SU-DHL-6 (cell line): ENCODE results near the gene TMEM232.

Source experiments
- H2AFZ ChIP-seq: fragments of 200-600 bp; sonication (generic); 2 replicates; pipeline ENCODE4 v1.6.1; 2014; ENCODE audit warnings: low read depth, mild to moderate bottlenecking, moderate library complexity, mixed read lengths, antibody characterized with exemption, low read length; ENCODE audit not compliant: severe bottlenecking
- H3F3A ChIP-seq: fragments of 200-600 bp; shearing (Covaris generic); 2 replicates; pipeline ENCODE4 v1.6.0; 2016; ENCODE audit warnings: antibody characterized with exemption, mild to moderate bottlenecking; ENCODE audit not compliant: insufficient read depth
- H3K27ac ChIP-seq: fragments of 200-600 bp; sonication (generic); 2 replicates; pipeline ENCODE4 v1.5.1; 2016; ENCODE audit warnings: low read depth, mild to moderate bottlenecking, low read length, moderate library complexity, mixed read lengths
- H3K27me3 ChIP-seq: fragments of 200-600 bp; sonication (generic), shearing (Covaris generic); 2 replicates; pipeline ENCODE4 v1.6.0; 2014; ENCODE audit warnings: mild to moderate bottlenecking, low read length
- H3K36me3 ChIP-seq: fragments of 200-600 bp; sonication (generic); 2 replicates; pipeline ENCODE4 v1.6.1; 2014; ENCODE audit warnings: mild to moderate bottlenecking, low read length, mixed read lengths
- H3K4me2 ChIP-seq: fragments of 300-600, 200-600 bp; shearing (Covaris generic), sonication (generic); 2 replicates; pipeline ENCODE4 v1.6.0; 2014; ENCODE audit warnings: low read length, low read depth, mild to moderate bottlenecking; ENCODE audit not compliant: poor library complexity, severe bottlenecking
- H3K4me3 ChIP-seq: fragments of 200-600 bp; sonication (generic); 2 replicates; pipeline ENCODE4 v1.5.1; 2014; ENCODE audit warnings: antibody characterized with exemption, low read length, mild to moderate bottlenecking, mixed read lengths; ENCODE audit not compliant: insufficient read depth, poor library complexity, severe bottlenecking
- H3K79me2 ChIP-seq: fragments of 200-600 bp; sonication (generic); 2 replicates; pipeline ENCODE4 v1.6.1; 2014; ENCODE audit warnings: mild to moderate bottlenecking, low read length, moderate library complexity; ENCODE audit not compliant: insufficient read depth
- H3K9ac ChIP-seq: fragments of 200-600 bp; sonication (generic); 2 replicates; pipeline ENCODE4 v1.7.0; 2014; ENCODE audit warnings: mild to moderate bottlenecking, low read length
- H3K9me2 ChIP-seq: fragments of 200-600 bp; sonication (generic); replicated peaks from 2 replicates; pipeline ENCODE4 v1.6.1; 2014; ENCODE audit warnings: low read length; ENCODE audit not compliant: insufficient read depth
- H3K9me3 ChIP-seq: fragments of 200-600 bp; sonication (generic); 2 replicates; pipeline ENCODE4 v1.6.1; 2014; ENCODE audit warnings: low read length, mixed read lengths; ENCODE audit not compliant: insufficient read depth
- H4K20me1 ChIP-seq: fragments of 200-600 bp; sonication (generic); 2 replicates; pipeline ENCODE4 v1.6.1; 2014; ENCODE audit warnings: low read depth, mild to moderate bottlenecking, antibody characterized with exemption, low read length, moderate library complexity, mixed read lengths
- CTCF ChIP-seq: fragments of 200-600 bp; sonication (generic); IDR thresholded peaks from one replicate; pipeline ENCODE4 v1.5.1; 2017; ENCODE audit warnings: antibody characterized with exemption, mild to moderate bottlenecking, low read length, moderate library complexity; ENCODE audit not compliant: insufficient read depth, poor library complexity, severe bottlenecking
- EZH2phosphoT487 ChIP-seq: fragments of 200-600 bp; sonication (generic), shearing (Covaris generic); conservative IDR thresholded peaks from 2 replicates; pipeline ENCODE4 v1.6.1; 2018; ENCODE audit warnings: mild to moderate bottlenecking, antibody characterized with exemption, low read length, moderate library complexity, mixed read lengths

The TMEM232 gene

GRCh38 chr5:110572729-110573128 is 153.7 kb downstream of the TMEM232 start:
- no peaks in the 10 kb centered on the region for H3F3A ChIP-seq
- TF ChIP-seq CTCF, result no peak
- TF ChIP-seq EZH2phosphoT487, result no peak
- H3K4me3 ChIP-seq, result no peak overlapping the region
- H3K9ac ChIP-seq, result no peak overlapping the region
- H3K9me3 ChIP-seq, result no peaks in the 10 kb centered on the region
- H3K79me2 ChIP-seq, result no peaks in the 10 kb centered on the region
- no peak overlapping the region for H3K4me2 ChIP-seq
- no peaks in the 10 kb centered on the region for H3K36me3 ChIP-seq
- no peaks in the 10 kb centered on the region for H3K27me3 ChIP-seq
- H3K9me2 ChIP-seq, result no peaks in the 10 kb centered on the region
- no peak overlapping the region for H2AFZ ChIP-seq
- no peak overlapping the region for H3K27ac ChIP-seq
- no peaks in the 10 kb centered on the region for H4K20me1 ChIP-seq

GRCh38 chr5:110562191-110562590 is 164.3 kb downstream of the TMEM232 start:
- H3F3A ChIP-seq, result no peaks in the 10 kb centered on the region
- H3K36me3 ChIP-seq, result no peaks in the 10 kb centered on the region
- no peak overlapping the region for H3K4me3 ChIP-seq
- no peak overlapping the region for H3K9ac ChIP-seq
- TF ChIP-seq EZH2phosphoT487, result no peak
- no peaks in the 10 kb centered on the region for H3K79me2 ChIP-seq
- H3K9me3 ChIP-seq, result no peaks in the 10 kb centered on the region
- H3K9me2 ChIP-seq, result no peaks in the 10 kb centered on the region
- no peak overlapping the region for H3K4me2 ChIP-seq
- H2AFZ ChIP-seq, result no peak overlapping the region
- no peaks in the 10 kb centered on the region for H4K20me1 ChIP-seq
- no peaks in the 10 kb centered on the region for H3K27me3 ChIP-seq
- H3K27ac ChIP-seq, result no peak overlapping the region

GRCh38 chr5:110561510-110561909 is 165.0 kb downstream of the TMEM232 start:
- Histone ChIP-seq H2AFZ (no peak overlapping the region), H3K9ac (no peak overlapping the region), H3K36me3 (no peaks in the 10 kb centered on the region), H3K4me3 (no peak overlapping the region), H3K27ac (no peak overlapping the region), H3K9me2 (no peaks in the 10 kb centered on the region), H3F3A (no peaks in the 10 kb centered on the region), H3K27me3 (no peaks in the 10 kb centered on the region), H3K9me3 (no peaks in the 10 kb centered on the region), H3K79me2 (no peaks in the 10 kb centered on the region), H4K20me1 (no peaks in the 10 kb centered on the region), H3K4me2 (no peak overlapping the region)
- TF ChIP-seq EZH2phosphoT487 (no peak), CTCF (no peak)

- Histone ChIP-seq H3K9ac (no peak overlapping the region), H2AFZ (no peak overlapping the region)
Observed at GRCh38 chr5:110549301-110549700, 177.2 kb downstream of the TMEM232 start.

More at GRCh38 chr5:110549301-110549700, 177.2 kb downstream of the TMEM232 start:
- no peaks in the 10 kb centered on the region for H4K20me1 ChIP-seq
- no peak overlapping the region for H3K4me3 ChIP-seq
- no peak overlapping the region for H3K27ac ChIP-seq
- H3K79me2 ChIP-seq, result no peaks in the 10 kb centered on the region
- H3K36me3 ChIP-seq, result no peaks in the 10 kb centered on the region
- TF ChIP-seq CTCF, result no peak
- no peak overlapping the region for H3K4me2 ChIP-seq
- no peaks in the 10 kb centered on the region for H3F3A ChIP-seq
- H3K27me3 ChIP-seq, result no peaks in the 10 kb centered on the region
- no peaks in the 10 kb centered on the region for H3K9me2 ChIP-seq
- H3K9me3 ChIP-seq, result no peaks in the 10 kb centered on the region
